Measurements from ENCODE around the gene BRI3. TPM values are rescaled to one million over a fixed set of nuclear protein-coding genes. Genes with fewer than 3 reads are reported as not detected.
A peak's percentile ranks its signal among the peaks of the same experiment; 100 is the strongest.

Gene BRI3
- total and polyA plus RNA-seq, 2 of the 4 experiments (the other 2 are of a cell fraction), result 24.7 to 68.3 TPM

GRCh38 chr7:98289333-98289875 is 7.9 kb downstream of the BRI3 start:
- H2BK15ac ChIP-seq (ENCODE audit: low read depth, low read length), result no peak overlapping the region
- no peak overlapping the region for H4K8ac ChIP-seq (ENCODE audit: low read depth in 2 of 2, low read length in 2 of 2)
- H3K23ac ChIP-seq (ENCODE audit: low read depth, low read length), result 0 out of 2 replicates have a peak overlapping the region, but pooled peaks have one; percentile 42
- no peak overlapping the region for H3K4ac ChIP-seq (ENCODE audit: low read depth, low read length)
- peaks cover 25% of the 10 kb centered on the region for H3K4me1 ChIP-seq (ENCODE audit: control insufficient read depth, insufficient read depth, low read length)
- ATAC-seq (ENCODE audit: low read depth) (no peak), DNase-seq (no peak)
- H4K91ac ChIP-seq (ENCODE audit: insufficient read depth, low read depth, low read length), result no peak overlapping the region
- H2AK5ac ChIP-seq (ENCODE audit: low read depth, low read length), result peak overlapping the region; percentile 24; the same call in 1 of the 2 replicates
- CTCF ChIA-PET, result no interaction called here
- H3K4me3 ChIP-seq (ENCODE audit: insufficient read depth, low read depth, low read length), result no peak overlapping the region
- no peak overlapping the region for H2AFZ ChIP-seq (replicated peaks; ENCODE audit: low read length, poor library complexity)
- H2BK120ac ChIP-seq (ENCODE audit: low read depth, low read length), result no peak overlapping the region
- in situ Hi-C loops (cut with MboI; ENCODE audit: low sequenced_read_pairs) (no loop called here), dilution Hi-C loops (cut with HindIII; ENCODE audit: low sequenced_read_pairs, unreplicated experiment) (no loop called here), intact Hi-C loops (cut with micrococcal nuclease) (no loop called here)
- POLR2A ChIA-PET (ENCODE audit: unreplicated experiment), result no interaction called here
- H4K20me1 ChIP-seq (ENCODE audit: insufficient read depth, low read length), result peaks cover 84% of the 10 kb centered on the region
- H3K36me3 ChIP-seq (ENCODE audit: control insufficient read depth, insufficient read depth, low read length), result peaks cover 54% of the 10 kb centered on the region
- H3K56ac ChIP-seq (ENCODE audit: extremely low read depth, insufficient read depth, low read length), result no peak overlapping the region
- no peak overlapping the region for H3K4me2 ChIP-seq (ENCODE audit: low read depth, low read length)
- no peak overlapping the region for H2BK5ac ChIP-seq (ENCODE audit: low read depth, low read length, poor library complexity, severe bottlenecking)
- H3K9ac ChIP-seq (ENCODE audit: low read depth, low read length), result no peak overlapping the region
- WGBS, 2 experiments (ENCODE audit: extremely low coverage in 2 of 2, insufficient read length in 1 of 2), result 86% methylated on average over 1 of the region's 4 CpGs; no CpG with 5 or more reads in 1 of the 2 experiments
- TF ChIP-seq CEBPB (IDR thresholded peaks at IDR 0.05; ENCODE audit: low read depth, low read length) (no peak), NFE2L2 (IDR thresholded peaks at IDR 0.05; ENCODE audit: low read depth, low read length) (no peak), MAZ (IDR thresholded peaks at IDR 0.05; ENCODE audit: borderline replicate concordance, low read depth, low read length) (no peak), RCOR1 (IDR thresholded peaks at IDR 0.05; ENCODE audit: insufficient replicate concordance, low read length) (no peak), FOS (IDR thresholded peaks at IDR 0.05; ENCODE audit: low read depth, low read length) (no peak), MXI1 (IDR thresholded peaks at IDR 0.05; ENCODE audit: borderline replicate concordance, low read depth, low read length) (no peak), CHD1 (IDR thresholded peaks at IDR 0.05; ENCODE audit: low read depth, low read length) (no peak), RAD21 (IDR thresholded peaks at IDR 0.05; ENCODE audit: low read length) (no peak), POLR2A (IDR thresholded peaks at IDR 0.05; ENCODE audit: low read depth, low read length) (no peak), SMC3 (IDR thresholded peaks at IDR 0.05; ENCODE audit: low read depth, low read length) (no peak), MAFK (IDR thresholded peaks at IDR 0.05; ENCODE audit: low read depth, low read length) (no peak), BHLHE40 (IDR thresholded peaks at IDR 0.05; ENCODE audit: low read depth, low read length) (no peak), RFX5 (IDR thresholded peaks at IDR 0.05; ENCODE audit: low read depth, low read length) (no peak)
- TF ChIP-seq, protein P1, sequence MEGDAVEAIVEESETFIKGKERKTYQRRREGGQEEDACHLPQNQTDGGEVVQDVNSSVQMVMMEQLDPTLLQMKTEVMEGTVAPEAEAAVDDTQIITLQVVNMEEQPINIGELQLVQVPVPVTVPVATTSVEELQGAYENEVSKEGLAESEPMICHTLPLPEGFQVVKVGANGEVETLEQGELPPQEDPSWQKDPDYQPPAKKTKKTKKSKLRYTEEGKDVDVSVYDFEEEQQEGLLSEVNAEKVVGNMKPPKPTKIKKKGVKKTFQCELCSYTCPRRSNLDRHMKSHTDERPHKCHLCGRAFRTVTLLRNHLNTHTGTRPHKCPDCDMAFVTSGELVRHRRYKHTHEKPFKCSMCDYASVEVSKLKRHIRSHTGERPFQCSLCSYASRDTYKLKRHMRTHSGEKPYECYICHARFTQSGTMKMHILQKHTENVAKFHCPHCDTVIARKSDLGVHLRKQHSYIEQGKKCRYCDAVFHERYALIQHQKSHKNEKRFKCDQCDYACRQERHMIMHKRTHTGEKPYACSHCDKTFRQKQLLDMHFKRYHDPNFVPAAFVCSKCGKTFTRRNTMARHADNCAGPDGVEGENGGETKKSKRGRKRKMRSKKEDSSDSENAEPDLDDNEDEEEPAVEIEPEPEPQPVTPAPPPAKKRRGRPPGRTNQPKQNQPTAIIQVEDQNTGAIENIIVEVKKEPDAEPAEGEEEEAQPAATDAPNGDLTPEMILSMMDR (conservative IDR thresholded peaks at IDR 0.05; ENCODE audit: low read depth, low read length), result no peak
- TF ChIP-seq, protein P2, sequence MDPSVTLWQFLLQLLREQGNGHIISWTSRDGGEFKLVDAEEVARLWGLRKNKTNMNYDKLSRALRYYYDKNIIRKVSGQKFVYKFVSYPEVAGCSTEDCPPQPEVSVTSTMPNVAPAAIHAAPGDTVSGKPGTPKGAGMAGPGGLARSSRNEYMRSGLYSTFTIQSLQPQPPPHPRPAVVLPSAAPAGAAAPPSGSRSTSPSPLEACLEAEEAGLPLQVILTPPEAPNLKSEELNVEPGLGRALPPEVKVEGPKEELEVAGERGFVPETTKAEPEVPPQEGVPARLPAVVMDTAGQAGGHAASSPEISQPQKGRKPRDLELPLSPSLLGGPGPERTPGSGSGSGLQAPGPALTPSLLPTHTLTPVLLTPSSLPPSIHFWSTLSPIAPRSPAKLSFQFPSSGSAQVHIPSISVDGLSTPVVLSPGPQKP (IDR thresholded peaks at IDR 0.05; ENCODE audit: borderline replicate concordance, low read depth, low read length), result no peak
- TF ChIP-seq, protein P3, sequence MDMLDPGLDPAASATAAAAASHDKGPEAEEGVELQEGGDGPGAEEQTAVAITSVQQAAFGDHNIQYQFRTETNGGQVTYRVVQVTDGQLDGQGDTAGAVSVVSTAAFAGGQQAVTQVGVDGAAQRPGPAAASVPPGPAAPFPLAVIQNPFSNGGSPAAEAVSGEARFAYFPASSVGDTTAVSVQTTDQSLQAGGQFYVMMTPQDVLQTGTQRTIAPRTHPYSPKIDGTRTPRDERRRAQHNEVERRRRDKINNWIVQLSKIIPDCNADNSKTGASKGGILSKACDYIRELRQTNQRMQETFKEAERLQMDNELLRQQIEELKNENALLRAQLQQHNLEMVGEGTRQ (IDR thresholded peaks at IDR 0.05; ENCODE audit: low read depth, low read length), result no peak
- H3K27me3 ChIP-seq (ENCODE audit: control insufficient read depth, insufficient read depth, low read length), result no peaks in the 10 kb centered on the region
- BruUV-seq (replicated peaks), result no TSS peak
- H3K27ac ChIP-seq (ENCODE audit: insufficient read depth, low read length), result no peak overlapping the region
- peaks cover 14% of the 10 kb centered on the region for H3K9me1 ChIP-seq (ENCODE audit: insufficient read depth, low read length)
- H2BK20ac ChIP-seq (ENCODE audit: low read depth, low read length), result no peak overlapping the region
- no peak overlapping the region for H2AK9ac ChIP-seq (replicated peaks; ENCODE audit: low read depth, low read length, poor library complexity)
- no peak overlapping the region for H3K18ac ChIP-seq (ENCODE audit: low read depth, low read length)
- H3K79me1 ChIP-seq (ENCODE audit: low read depth in 1 of 2, low read length in 2 of 2), result peaks cover 16 to 72% of the 10 kb centered on the region in 2 experiments
- H4K5ac ChIP-seq (ENCODE audit: low read depth, low read length), result no peak overlapping the region
- no peak overlapping the region for H3K14ac ChIP-seq (replicated peaks; ENCODE audit: low read depth, low read length)
- H3K9me3 ChIP-seq (ENCODE audit: control insufficient read depth, insufficient read depth, low read length), result no peaks in the 10 kb centered on the region

All from IMR-90 (cell line).